ENCODE measurements around the gene SLC43A2. TPM values are rescaled to one million over a fixed set of nuclear protein-coding genes. Genes with fewer than 3 reads are reported as not detected.

Gene SLC43A2
- total and polyA plus RNA-seq, 2 of the 13 experiments (the other 11 are each of a cell fraction or from before 2014, with no cell fraction given) = 7.3 to 20.0 TPM

- TF ChIP-seq CEBPZ (IDR thresholded peaks at IDR 0.05; ENCODE audit: low read length) (no peak), BRF2 (CRISPR knock-in tag; IDR thresholded peaks at IDR 0.05) (no peak), EEA1 (CRISPR knock-in tag; IDR thresholded peaks at IDR 0.05; ENCODE audit: borderline replicate concordance) (no peak), ZNF557 (CRISPR knock-in tag; IDR thresholded peaks at IDR 0.05) (no peak), ZBTB10 (CRISPR knock-in tag; IDR thresholded peaks at IDR 0.05; ENCODE audit: borderline replicate concordance) (no peak), ZNF441 (CRISPR knock-in tag; IDR thresholded peaks at IDR 0.05; ENCODE audit: borderline replicate concordance) (no peak), THYN1 (CRISPR knock-in tag; IDR thresholded peaks at IDR 0.05; ENCODE audit: borderline replicate concordance, low read depth) (no peak), SPEN (CRISPR knock-in tag; IDR thresholded peaks at IDR 0.05; ENCODE audit: low read depth) (no peak), ZBTB3 (CRISPR knock-in tag; IDR thresholded peaks at IDR 0.05; ENCODE audit: borderline replicate concordance, low read depth) (no peak), ZNF550 (CRISPR knock-in tag; IDR thresholded peaks at IDR 0.05; ENCODE audit: borderline replicate concordance) (no peak), KDM5B (CRISPR knock-in tag; IDR thresholded peaks at IDR 0.05; ENCODE audit: borderline replicate concordance) (no peak), ZNF350 (CRISPR knock-in tag; IDR thresholded peaks at IDR 0.05; ENCODE audit: borderline replicate concordance, low read depth) (0 out of 2 replicates have a peak, but pooled peaks have one; percentile 26), ZFP91 (CRISPR knock-in tag; IDR thresholded peaks at IDR 0.05; ENCODE audit: borderline replicate concordance) (peak; percentile 54; the same call in 1 of the 2 replicates), RFX3 (CRISPR knock-in tag; IDR thresholded peaks at IDR 0.05) (no peak), ZNF280B (CRISPR knock-in tag; IDR thresholded peaks at IDR 0.05; ENCODE audit: borderline replicate concordance) (no peak), NFIB (CRISPR knock-in tag; IDR thresholded peaks at IDR 0.05; ENCODE audit: borderline replicate concordance) (no peak)
Observed at GRCh38 chr17:1648173-1648962, 19.7 kb upstream of the SLC43A2 start (continued).

Measured in HepG2 (cell line).